Endothelial cell of hepatic sinusoid (primary cell): ENCODE data around the gene CCDC81.

ENCODE experiments used
- in situ Hi-C: cut with HindIII; loops from 2 replicates; pipeline ENCODE4 v1.10.0; 2017; ENCODE audit warnings: low sequenced_read_pairs

CCDC81 gene

DNA sequence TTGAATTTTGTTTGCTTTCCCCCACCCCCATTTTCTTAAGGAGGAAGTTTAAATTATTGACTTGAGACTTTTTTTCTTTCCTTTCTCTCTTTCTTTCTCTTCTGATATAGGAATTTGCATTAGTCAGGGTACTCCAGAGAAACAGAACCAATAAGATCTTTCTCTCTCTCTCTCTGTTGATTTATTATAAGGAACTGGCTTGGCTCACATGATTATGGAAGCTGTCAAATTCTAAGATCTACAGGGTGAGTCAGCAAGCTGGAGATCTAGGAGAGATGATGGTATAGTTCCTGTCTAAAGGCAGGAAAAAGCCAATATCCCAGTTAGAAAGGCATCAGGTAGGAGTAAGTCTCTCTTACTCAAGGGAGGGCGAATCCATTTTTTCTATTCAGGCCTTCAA, 64.0 kb downstream of the CCDC81 start:
- in situ Hi-C loops, result no loop called here

DNA sequence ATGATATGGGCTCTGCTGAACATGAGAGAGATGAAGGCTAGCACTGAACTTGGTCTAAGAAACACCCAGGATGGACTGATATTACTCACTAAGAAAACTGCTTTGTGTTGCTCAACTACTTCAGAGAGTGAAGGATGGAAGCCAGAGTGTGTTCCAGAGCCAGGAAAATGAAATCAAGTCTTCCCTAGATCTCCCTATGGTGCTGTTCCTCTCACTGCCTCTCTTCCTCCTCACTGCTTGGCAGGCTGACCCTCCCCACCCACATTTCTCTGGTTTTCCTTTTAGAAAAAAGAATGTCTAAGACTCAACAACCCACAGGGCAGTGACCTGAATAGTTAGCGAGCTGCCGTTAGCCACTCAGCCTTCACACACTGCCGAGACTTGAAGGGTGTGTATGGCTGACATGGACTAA, 65.6 kb downstream of the CCDC81 start:
- in situ Hi-C loops, result no loop called here

DNA sequence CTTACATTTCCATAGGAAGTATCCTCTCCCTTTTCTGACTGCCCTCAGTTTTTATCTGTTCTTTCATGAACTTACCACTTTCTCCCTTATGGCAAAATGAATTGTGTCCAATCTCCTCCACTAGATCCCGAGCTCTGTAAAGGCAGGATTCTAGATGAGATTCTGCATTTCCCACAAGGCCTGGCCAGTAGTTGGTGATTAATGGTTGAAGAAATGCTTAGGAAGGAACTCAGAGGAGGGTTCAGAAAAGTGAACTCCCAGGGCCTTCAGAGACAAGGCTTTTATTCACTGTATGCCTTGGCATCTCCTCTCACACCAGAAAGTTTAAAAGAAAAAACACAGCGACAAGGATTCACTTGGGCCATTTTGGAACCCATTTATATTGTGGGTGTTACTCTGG, 66.2 kb downstream of the CCDC81 start:
- in situ Hi-C loops, result no loop called here

DNA sequence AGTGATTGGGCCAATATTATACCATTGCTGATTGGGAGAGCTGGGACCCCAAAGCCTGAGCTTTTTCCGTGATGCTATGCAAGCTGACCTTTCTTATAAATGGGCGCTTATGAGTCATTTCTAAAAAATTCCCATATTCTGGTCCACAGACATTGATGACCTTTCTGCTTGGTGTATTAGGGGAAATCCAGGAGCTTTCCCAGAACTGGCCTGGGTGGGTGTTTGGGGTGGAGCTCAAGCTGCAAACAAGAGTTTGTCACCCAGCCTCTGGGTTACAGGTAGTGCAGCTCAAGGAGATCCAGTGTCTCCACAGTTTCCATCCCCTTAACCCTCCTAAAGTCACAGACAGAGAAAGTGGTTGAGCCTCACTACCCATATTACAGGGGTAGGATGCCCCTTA, 67.7 kb downstream of the CCDC81 start:
- in situ Hi-C loops, result no loop called here

DNA sequence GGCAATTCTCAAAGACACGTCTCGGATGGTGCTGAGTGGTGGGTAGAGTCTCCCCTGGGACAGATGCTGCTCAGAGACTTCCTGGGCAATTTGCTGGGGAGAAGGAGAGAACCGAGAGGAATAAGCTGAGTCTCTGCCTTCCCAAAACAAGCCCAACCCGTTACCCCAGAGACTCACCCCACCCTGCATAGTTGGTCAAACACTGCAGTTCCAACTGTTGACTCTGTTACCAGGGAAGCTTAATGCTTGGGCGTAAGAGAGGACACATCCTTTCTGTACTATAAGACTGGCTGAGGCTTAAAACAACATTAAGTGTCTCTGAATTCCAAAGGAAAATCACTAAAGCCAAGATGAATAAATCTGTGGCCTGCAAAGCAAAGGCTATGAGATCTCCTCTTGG, 68.1 kb downstream of the CCDC81 start:
- in situ Hi-C loops, result no loop called here

DNA sequence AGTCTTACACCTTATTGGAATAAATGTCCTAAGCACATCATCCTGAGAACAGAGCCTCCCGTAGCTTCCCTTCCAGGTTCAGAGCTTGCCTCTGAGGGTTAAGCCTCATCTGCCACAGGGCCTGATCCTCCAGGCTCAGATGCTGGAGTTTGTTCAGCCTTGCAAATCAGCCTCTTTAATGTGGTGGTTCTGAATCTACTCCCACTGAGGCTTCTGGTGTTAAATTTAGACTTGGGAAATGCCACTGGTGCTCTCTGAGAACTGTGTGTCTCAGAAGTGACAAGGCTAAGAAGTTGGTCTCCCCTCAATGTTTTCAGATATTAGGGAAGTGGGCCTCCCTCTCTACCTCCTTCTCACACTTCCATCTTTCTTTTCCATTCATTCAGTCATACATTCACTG, 68.7 kb downstream of the CCDC81 start:
- in situ Hi-C loops, result no loop called here

DNA sequence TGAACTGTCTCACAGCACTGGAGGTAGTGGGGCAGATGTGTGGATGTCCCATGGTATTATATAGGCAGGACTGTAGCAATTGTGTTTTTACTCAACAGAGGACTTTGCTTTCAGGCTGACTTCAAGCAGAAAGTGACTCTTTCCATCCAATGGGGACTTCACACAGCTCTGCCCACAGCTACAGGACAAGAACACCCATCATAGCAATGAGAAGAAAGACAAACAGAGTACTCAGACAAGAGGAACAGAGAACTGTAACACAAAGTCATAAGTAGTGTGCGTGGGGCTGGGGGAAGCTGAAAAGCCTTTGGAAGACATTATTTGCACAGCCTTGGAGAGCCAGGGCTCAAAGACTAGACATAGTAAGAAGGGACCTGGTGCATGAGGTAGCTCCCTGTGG, 70.3 kb downstream of the CCDC81 start:
- in situ Hi-C loops, result no loop called here

DNA sequence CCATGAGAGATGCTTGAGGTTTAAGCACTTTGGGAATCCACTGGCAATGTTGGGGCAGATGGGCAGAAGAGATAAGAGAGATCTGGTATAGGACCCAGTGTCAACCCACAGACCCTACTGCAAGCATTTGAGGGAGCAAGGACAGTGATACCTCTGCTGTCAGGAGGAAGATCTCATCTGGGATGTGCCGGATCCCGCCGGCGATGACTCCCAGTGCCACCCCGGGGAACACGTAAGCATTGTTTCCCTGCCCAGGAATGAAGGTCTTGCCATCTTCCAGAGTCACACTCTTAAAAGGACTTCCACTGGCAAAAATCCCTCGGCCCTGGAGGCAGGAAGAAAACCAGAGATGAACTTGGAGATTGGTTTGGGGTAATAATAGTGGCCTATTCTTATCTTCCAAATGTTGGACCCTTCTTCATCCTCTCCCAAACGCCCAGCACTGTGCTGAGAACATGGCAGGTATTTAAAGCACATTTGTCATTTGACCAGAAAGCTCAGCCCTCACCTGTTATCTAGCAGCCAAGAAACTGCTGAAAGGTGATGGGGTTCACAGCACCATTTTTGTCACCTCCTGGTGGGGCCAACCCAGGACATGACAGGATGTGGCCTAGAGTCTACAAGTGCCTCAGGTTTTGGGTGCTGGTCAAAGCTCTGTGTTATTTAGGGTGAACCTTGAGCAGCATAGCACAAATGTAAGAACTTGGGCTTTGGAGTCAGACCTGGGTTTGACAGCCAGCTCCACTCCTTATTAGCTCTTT, 71.7 kb downstream of the CCDC81 start:
- in situ Hi-C loops, result no loop called here

DNA sequence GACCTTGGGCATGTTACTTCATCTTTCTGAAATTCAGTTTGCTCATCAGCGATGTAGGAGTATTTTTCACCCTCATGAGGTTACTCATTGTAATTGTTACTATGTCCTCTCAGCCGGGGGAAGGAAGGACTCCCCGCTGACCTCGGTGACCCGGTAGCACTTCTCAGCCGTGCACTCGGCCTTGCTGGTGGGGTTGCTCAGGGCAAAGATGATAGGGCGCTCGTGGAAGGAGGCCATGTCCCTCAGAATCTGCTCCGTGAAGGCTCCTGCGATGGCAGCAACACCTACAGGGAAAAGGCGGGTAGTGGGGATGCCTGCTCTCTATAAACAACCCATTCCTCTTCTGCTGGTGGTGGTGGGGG, 72.2 kb downstream of the CCDC81 start:
- in situ Hi-C loops, result no loop called here

DNA sequence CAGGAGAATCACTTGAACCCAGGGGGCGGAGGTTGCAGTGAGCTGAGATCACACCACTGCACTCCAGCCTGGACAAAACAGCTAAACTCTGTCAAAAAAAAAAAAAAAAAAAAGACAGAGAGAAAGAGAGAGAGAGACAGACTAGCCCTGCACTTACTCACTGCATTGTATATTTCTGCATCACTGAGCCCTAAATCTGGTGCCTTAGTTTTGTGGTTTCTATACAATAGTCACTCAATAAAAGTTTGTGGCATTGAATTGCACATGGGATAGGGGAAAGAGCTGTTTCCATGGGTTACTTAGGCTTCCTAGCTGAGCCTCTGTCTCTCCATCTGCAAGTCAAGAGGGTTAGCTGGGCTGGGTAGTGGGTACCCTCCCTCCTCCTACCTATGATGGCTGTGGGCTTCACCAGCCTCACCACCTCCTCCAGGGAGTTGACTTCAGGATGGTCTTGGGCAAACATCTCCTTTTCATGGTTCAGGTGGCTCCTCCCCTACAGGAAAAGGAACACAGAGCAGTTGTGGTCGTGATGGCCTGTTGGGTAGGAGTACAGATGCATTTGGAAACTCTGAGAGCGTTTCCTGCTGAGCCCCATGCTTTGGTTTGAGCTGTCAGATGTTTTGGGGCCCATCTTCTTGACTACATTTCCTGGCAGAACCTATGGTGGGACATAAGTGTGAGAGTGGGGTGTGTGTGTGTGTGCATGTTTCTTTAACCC, 73.2 kb downstream of the CCDC81 start:
- in situ Hi-C loops, result no loop called here

DNA sequence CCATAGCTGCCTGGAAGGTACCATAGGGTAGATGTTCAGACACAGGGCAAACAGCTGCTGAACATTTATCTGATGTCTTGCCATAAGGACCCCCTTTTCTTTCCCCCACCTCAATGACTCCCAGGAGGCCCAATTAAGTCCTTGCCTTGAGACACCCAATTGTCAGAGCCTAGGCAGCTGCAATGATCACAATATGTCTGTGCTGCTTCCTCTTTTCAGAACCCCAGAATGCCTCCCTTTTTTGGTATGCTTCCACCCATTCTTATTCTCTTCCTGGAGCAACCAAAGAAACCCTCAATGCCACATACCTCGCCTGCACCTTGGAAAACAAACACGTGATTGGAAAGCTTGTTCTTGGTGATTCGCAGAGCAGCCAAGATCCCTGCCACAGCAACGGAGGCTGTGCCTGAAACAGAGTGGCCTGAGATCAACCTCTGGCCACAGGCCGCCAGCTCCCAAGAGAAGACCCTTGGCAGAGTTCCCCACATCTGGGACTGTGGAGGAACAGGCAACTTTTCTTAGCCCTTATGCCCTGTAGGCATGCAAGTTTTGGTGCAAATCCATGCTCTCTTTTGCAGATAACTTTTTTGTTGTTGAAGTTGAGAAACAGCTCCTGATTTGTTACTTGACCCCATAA, 75.4 kb downstream of the CCDC81 start:
- in situ Hi-C loops, result no loop called here

DNA sequence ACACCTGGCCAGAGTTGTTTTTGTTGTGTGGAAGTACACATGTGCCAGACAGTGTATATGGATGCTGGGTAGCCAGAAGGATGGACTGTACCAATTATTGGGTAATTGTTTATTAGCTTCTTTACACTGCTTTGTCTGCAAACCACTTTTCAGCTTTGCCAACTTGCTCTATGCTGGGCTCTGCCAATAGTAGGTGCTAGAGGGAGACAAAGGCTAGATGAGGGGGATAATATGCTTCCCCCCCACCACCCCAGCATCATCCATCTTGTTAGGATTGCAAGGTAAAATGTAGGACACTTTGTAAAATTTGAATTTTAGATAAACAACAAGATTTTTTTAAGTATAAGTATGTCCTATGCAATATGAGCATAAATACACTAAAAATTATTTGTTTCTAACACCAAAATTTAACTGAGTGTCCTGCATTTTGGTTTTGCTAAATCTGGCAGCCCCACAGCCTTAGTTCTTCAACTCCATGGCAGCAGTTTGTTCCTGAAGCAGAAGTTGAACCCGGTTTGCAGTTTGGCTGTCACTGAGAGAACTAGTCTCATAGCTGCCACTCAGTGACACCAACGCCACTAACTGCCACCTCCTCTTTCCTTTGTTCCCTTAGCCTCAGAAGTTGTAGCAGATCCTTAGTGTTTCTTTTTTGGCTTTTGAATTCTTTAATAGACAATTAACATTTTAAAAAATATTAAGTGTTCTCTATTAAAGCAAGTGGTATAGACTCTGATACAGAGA, 78.8 kb downstream of the CCDC81 start:
- in situ Hi-C loops, result no loop called here

DNA sequence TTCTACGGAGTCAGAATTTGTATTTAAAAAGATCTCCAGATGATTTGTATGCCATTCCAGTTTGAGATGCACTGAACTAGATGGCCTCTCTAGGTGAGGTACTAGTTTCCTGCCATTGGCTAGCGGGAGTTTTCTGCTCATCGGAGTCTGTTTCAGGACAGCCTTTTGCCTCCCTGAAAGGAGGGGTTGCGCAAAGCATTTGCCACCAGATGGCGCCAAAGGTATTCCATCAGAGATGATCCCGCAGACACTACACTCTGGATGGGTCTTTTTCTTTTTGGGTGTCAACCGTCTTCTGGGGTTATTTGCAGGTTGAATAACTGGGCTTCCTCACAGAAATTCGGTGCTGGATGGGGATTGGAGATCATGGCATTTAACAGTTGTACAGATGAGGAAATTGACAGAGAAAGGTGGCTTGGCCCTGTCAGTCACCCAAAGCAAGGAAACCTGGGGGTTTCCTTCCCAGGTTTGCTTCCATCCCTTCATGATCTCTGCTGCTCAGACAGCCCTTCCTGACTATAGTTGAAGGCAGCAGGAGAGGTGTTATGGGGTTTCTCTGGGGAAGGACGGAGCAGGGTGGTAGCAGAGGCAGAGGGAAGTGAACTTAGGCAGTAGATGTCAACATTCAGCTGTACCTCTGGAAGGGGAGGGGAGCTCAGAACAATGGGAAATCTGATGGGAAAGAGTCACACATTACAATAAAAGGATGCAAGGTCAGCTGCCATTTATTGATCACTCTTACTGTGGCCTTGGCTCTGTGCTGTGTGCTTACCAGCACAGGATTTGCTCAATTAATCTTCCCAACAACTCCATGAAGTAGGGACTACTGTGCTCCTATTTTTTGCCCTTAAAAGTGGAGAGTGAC, 81.6 kb downstream of the CCDC81 start:
- in situ Hi-C loops, result no loop called here

DNA sequence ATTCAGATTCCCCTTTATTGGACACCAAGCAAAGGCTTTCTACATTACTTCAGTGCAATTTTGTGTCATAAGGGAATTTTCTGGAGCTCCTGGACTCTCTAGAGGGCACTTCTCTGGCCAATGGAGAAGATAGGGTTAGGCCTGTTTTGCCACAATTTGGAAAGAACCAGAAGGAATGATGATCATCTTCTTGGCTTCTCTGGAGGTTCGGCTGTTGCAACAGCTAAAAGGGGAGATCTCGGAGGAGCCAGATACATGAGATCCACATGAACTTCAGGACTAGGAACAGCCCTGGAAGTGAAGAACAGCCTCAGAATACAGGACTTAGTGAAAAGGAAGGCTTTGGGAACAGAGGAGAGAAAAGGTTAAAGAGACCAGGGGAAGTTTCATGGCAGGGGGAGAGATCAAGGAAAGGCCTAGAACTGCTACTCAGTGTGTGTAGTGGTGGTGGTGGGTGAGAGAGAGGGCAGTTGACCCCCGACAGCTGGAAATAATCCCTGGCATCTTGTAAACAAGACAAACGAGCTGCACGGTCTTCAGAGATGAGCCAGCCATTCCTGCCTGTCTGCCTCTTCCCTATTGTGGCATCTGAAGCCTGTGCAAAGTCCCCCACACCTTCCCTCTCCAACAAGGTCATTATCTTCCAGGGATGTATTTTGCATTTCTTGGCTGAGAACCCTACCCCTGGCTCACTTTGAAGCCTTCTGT, 83.8 kb downstream of the CCDC81 start:
- in situ Hi-C loops, result no loop called here

DNA sequence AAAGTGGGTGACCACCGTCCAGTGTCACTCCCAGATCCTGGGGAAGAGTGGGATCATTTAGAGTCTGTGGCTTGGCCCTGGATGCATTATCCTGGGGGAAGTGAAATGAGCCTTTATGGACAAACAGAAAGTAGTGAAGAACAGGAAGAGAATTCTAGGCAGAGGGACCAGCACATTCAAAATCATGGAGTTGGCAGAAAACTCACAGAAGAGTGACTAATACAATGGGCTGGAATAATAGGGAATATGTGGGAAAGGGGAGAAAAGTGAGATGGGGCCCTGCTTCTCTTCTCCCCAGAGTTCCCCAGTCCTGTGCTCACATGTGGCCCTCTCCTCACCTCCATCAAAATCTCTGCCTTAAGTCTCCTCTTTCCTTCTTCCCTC, 84.3 kb downstream of the CCDC81 start:
- in situ Hi-C loops, result no loop called here

DNA sequence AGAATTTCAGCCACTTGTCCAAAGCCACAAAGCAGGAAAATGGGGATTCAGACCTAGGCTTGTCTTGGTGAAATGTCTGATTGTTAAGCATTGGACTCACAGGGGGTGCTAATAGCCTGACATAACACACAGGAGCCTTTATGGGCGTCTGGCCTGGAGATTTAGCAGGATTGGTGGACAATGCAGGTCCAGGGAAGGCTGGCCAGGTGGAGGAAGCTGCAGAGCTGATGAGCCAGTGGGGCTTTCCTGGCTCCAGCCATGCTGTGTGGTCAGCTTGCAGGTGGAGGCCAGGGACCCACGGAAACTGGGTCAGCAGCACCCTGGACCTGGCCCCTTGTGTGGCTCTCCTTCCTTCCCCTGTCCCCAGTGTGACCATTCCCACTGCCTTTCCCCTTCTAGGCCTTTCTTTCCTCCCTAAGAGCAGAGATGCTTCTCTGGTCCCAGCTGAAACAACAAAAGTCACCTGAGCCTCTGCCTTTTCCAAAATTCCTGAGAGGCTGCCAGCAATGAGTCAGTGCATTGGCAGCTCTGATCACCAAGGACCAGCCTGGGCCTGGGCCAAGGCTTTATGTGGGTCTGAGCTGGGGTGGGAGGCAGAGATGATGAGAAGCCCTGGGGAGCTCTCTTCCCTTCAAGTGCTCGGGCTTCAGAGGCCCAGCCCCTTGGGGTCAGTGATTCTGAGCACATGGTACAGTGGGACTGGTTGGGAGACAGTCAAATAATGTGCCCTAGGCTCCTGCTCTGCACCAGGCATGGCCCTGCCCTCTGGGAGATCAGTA, 85.2 kb downstream of the CCDC81 start:
- in situ Hi-C loops, result no loop called here

DNA sequence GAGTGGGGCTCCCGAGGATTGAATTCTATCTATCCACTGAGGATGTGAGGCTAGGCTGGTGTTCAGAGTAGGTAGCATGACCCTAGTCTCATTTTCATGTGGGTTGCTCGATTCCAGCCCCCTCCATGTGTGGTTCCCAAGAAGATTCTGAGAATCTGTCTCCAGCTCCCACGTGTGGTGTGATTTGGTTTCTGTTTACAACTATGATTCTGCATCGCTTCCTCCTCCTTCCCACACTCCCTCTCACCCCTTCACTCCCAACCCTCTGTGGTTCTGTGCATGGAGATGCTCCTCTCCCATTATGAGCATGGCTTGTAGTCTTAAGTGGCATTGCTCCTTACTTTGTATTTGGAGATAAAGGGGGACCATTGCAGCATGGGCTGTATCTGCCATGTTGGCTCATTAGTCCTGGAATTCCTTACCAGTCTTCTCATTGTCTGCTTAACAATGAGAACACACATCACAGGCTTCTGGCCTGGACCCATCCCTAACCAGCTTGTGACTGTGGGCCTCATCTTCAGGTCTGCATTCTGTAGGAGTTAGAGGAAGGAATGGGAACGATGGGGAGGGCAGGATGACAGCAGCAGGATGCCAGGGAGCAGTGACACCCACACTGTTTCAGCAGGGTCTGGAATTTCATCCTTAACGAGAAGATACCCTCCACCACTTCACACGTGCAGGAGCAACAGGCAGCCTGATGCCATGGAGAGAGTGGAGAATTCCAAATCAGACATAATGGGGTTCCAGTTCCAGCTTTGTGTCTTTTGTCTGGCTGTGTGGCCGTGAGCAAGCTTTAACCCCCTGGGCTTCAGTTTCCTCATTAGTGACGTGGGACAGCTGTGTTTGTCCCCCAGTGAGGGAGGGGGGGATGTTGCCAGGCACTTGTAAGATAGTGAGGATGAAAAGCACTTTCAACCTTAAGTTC, 86.0 kb downstream of the CCDC81 start:
- in situ Hi-C loops, result no loop called here

DNA sequence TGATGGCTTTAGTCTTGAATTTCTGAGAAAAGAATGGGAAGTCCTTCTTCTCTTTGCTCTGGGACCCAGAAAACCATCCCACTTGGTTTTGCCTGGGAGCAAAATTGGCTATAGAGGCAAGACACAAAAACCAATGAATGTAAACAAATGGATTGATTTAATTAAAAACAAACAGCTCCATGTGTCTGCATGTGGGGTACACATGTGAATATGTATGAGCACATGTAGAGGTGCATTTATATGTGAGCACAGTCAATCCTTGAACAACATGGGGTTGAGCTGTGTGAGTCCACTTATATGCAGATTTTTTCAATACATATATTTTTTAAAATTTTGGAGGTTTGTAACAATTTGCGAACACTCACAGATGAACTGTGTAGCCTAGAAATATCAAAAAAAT, 87.2 kb downstream of the CCDC81 start:
- in situ Hi-C loops, result no loop called here
